ENCODE results near the gene GATA5. TPM values are rescaled to one million over a fixed set of nuclear protein-coding genes. Genes with fewer than 3 reads are reported as not detected.
A peak's percentile ranks its signal among the peaks of the same experiment; 100 is the strongest.

GATA5 gene
- total RNA-seq, 1 experiment from 2014 or later: not detected

GRCh38 chr20:62455929-62456328 is 19.9 kb downstream of the GATA5 start:
- DNase-seq (ENCODE audit: low read depth): no peak

GRCh38 chr20:62454904-62455636 is 20.7 kb downstream of the GATA5 start:
- no peak for DNase-seq (ENCODE audit: low read depth)

DNA sequence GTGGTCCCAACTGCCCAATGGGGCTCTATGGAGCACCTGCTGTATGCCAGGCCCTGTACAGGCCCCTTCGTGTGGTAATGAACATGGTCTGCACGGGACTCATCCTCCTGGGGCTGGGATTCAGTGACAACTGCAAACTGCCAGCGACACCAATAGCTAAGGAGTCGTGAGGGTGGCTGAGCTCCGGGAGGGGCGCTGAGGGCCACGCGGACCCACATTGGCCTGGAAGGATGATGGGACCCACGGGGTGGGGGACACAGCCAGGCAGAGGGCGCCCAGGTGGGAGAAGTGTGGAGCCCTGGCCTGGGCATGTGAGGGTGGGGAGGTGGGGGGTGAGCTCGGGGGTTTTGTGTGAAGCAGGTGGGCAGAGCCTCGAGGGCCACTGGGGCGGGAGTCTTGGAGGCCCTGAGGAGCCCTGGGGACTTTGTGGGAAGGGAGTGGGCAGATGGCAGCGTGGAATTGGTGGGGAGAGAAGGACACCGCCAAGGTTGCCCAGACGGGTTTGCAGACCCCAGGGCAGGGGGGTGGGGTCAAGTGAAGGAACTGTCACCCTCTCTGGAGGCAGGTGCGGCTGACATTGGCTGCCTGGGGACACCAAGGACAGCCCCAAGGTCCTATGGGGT is 22.5 kb downstream of the GATA5 start:
- DNase-seq (ENCODE audit: low read depth): no peak

DNA sequence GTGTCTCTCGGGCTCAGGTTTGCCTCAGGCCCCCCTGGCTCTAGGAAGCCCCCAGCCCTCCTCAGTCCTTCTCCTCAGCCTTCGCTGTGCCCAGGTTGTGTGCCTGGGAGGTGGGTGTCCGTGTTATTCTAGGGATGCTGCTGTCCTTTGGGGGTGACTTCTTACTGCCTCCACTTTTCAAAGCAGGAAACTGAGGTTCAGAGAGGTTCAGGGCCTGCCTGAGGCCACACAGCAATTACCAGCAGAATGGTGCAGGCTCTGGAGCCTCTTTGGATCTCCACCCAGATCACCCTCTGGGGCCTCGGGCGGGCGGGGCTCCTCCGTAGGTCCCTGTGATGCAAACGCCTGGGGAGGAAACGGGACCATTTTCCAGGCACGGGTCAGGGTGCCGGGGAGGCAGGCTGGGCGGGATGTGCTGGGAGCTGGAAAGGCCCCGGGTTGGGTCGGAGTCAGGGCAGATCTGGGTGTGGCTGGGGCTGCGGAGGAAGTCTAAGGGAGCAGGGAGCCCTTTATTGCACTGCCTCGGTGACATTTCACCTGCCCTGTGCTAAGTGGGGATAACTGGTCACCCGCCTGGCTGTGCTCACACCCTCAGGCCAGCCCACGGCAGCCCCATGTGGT is 23.2 kb downstream of the GATA5 start:
- no peak for DNase-seq (ENCODE audit: low read depth)

DNA sequence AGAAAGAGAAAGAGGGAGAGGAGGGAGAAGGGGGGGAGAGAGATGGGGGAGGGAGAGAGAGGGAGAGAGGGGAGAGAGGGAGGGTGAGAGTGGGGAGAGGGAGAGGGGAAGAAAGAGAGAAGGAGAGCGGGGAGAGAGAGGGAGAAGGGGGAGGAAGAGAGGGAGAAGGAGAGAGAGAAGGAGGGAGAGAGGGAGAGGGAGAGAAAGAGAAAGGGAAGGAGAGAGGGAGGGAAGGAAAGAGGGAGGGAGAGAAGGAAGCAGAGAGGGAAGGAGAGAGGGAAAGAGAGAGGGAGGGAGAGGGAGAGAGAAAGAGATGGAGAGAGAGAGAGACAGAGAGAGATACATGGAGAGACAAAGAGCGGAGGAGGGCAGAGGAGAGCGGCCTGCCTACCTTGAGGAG is 23.8 kb downstream of the GATA5 start:
- no peak for DNase-seq (ENCODE audit: low read depth)

DNA sequence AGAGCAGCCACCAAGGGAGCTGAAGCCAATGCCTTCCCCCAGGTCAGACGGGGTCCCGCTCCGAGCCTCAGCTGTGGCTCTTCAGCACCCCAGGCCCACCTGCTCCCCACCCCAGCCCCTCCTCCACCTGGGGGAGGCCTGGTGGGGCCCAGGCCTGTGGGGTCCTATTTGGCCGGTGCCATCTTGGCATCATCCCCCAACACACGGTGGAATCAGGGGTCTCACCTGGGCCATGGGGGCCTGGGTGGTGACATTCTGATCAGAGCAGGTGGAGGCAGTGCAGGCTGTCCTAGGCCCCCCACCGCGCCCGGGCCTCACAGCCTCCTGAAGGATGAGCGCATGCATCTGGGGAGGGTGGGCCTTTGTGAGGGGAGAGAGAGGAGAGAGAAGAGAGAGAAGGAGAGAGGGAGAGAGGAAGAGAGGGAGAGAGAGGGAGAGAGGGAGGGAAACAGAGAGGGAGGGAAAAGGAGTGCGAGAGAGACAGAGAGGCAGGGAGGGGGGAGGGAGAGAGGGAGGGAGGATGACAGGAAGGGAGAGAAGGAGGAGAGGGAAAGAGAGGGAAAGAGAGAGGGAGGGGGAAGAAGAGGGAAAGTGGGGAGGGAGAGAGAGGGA is 24.5 kb downstream of the GATA5 start:
- DNase-seq (ENCODE audit: low read depth): no peak

DNA sequence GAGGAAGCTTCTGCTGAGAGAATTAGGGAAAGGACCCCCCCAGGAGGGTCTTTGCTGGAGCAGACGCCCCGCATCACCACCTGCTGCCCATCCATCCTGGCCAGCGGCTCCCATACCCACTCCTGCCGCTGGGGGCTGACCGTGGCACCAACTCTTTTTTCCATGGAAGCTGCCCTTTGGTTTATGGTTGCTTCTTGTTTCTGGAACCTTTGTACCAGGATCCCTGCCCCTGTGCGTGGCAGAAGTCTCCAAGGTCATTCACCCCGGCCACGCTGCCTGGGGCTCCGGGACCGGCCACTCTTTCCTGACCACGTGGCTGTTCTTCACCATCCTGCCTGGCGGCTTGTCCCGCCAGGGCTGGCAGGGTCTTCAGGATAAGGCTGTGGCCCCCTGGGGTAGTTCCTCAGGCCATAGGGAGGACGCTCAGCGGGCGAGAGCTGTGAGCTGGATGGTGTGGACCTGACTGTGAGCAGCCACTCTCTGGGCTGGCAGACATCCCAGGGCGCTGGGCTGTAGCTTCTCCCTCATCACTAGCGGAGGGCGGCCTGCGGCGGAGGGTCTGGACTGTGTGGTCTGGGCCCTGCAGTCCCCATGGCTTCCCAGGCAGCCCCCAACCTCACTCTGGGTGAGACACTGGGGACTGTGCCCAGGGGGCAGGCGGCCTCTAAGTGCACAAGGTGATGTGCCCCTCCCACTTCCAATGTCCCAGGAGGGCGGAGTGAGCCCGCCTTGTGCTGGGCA is 25.7 kb downstream of the GATA5 start:
- DNase-seq (ENCODE audit: low read depth): no peak

DNA sequence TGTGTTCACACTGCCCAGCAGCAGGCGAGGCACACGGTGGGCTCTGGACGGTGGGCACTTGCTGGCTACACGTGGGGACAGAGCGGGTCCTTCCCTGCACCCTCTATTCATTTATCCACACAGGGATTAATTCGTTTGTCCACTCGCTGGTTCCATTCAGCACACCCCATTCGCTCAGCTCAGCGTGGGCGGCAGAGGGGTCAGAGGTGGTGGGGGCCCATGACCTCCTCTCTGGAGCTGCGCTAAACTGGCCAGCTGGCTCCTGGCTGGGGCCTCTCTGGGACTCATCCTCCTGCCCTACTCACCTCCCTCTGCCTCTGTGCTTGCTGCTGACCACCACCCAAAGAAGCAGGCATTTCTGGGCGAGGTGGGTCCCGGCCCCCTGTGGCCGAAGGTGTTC is 27.0 kb downstream of the GATA5 start:
- DNase-seq (ENCODE audit: low read depth): no peak

DNA sequence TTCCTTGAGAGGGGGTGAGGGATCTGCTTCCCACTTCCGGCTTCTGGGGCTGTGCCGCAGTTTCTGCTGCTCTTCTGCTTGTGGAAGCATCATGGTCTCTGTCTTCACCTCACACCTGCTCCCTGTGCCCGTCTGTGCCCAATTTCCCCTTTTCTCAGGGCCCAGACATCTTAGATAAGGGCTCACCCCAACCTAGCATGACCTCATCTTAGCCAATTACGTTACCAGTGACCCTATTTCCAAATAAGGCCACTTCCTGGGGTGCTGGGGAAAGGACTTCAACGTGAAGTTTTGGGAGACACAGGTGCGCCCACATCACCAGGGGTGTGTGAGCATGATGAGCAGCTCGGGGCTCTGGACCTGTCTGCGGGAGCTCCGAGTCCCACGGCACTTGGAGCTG is 27.8 kb downstream of the GATA5 start:
- no peak for DNase-seq (ENCODE audit: low read depth)

DNA sequence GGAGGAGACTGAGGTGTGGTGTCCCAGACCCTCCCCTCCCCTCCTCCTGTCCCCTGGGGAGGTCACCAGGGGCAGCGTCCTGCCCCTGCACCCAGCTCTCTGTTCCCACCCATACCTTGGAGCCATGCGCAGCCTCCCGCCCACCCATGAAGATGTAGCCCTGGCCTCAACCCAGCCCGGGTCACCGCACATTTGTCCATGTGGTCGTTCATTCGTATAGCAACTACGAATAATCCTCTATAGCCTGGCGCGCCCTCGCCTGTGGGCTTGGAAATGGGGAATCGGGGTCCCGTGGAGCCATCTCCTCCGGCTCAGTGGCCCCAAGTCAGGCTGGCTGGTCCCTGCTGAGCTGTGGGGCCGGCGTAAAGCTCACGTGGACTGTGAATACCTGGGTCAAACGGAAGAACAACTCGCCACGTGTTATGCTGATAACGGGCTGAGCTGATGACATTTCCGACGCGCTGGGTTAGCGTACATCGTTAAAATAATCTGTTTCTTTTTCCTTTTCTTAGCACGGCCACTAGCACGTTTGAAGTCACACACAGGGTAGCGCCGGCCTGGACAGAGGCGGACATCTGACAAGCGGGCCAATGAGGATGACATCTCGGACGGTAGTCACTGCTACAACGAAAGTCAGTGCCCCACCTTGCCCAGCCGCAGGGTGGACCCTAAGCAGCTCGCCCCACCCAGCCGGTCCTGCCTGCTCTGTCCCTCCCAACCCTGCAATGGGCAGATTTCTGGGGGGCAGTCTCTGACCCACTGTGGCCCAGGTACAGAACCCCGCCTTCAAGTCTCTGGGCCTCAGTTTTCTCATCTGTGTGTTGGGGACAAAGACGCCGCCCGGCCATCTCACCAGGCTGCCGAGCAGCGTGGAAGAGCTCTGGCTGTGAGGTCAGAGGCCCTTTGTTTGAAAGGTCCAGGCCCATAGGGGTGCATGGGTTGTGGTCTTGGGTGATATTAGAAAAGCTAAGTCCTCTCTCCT is 28.6 kb downstream of the GATA5 start:
- DNase-seq (ENCODE audit: low read depth): no peak

DNA sequence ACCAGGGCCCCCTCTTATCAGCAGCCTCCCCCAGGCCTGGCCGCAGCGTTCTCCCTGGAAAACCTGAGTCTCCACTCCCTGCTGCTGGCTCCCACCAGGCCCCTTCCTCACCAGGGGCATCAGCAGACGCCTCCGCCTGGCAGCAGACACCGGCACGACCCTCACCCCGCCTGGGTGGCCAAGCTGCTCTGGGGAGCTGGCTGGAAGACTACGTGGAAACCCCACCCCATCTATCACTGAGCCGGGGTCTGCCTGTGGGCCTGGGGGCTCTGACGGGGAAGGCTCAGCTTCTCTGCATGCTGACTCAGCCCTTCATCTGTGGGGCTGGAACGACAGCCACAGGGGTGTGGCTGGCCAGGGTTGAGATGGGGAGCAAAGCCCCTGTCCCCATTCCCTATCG is 29.3 kb downstream of the GATA5 start:
- DNase-seq (ENCODE audit: low read depth): no peak

- no peak for DNase-seq (ENCODE audit: low read depth)
Measured at GRCh38 chr20:62445553-62446340, 30.0 kb downstream of the GATA5 start.

- no peak for DNase-seq (ENCODE audit: low read depth)
Measured at GRCh38 chr20:62444286-62444685, 31.5 kb downstream of the GATA5 start.

GRCh38 chr20:62441987-62442539 is 33.7 kb downstream of the GATA5 start:
- peak; percentile 84 for DNase-seq (ENCODE audit: low read depth)

GRCh38 chr20:62439218-62439617 is 36.6 kb downstream of the GATA5 start:
- no peak for DNase-seq (ENCODE audit: low read depth)

DNA sequence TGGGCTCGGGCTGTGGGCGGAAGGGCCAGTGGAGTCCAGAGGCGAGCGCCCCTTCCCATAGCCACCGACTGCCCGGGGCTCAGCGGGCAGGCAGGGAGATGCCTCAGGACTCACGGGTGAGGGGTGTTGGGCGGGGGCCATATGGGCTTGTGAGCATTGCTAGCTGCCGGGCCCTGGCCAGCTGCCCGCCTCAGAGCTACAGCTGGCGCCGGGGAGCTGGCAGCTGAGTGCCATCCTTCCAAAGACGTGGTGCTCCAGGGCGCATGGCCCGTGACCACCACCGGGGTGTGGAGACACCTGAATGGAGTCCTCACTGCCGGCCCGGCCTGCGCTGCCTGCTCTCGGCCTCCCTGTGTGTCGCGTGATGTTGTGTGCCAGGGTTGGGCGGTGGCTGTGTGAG is 37.9 kb downstream of the GATA5 start:
- DNase-seq (ENCODE audit: low read depth): no peak

- DNase-seq (ENCODE audit: low read depth): no peak
Measured at GRCh38 chr20:62437496-62437895, 38.3 kb downstream of the GATA5 start.

GRCh38 chr20:62436692-62437091 is 39.1 kb downstream of the GATA5 start:
- DNase-seq (ENCODE audit: low read depth): no peak

GRCh38 chr20:62433658-62434497 is 41.9 kb downstream of the GATA5 start:
- peak; percentile 43 for DNase-seq (ENCODE audit: low read depth)

All from M059J (cell line).